Medulla oblongata (tissue), 1 donor: ENCODE measurements around the gene FANK1.
"Not testable (repeated sequence)": the region's sequence is repeated elsewhere in the genome, so short reads cannot be mapped to it uniquely, and the experiment has no call there.

Experiments used
- DNase-seq: peaks from one replicate; pipeline ENCODE4 v3.0.0-alpha.2; 2015; ENCODE audit errors: extremely low spot score

FANK1 gene

GRCh38 chr10:126021833-126022500 lies 125.6 kb downstream of the FANK1 start:
- no peak for DNase-seq

GRCh38 chr10:126022841-126023240 lies 126.5 kb downstream of the FANK1 start:
- DNase-seq: no peak

GRCh38 chr10:126027692-126028091 lies 131.3 kb downstream of the FANK1 start:
- DNase-seq: no peak

GRCh38 chr10:126029999-126030398 lies 133.6 kb downstream of the FANK1 start:
- DNase-seq: no peak

GRCh38 chr10:126034586-126034985 lies 138.2 kb downstream of the FANK1 start:
- no peak for DNase-seq

- DNase-seq: peak; percentile 21
These were observed 140.2 kb downstream of the FANK1 start for GRCh38 chr10:126036515-126036914.

GRCh38 chr10:126037946-126038345 lies 141.6 kb downstream of the FANK1 start:
- no peak for DNase-seq

GRCh38 chr10:126041117-126041516 lies 144.8 kb downstream of the FANK1 start:
- no peak for DNase-seq

- DNase-seq: peak; percentile 93
These were observed 145.5 kb downstream of the FANK1 start for GRCh38 chr10:126041804-126042231.

- DNase-seq: no peak
These were observed 146.0 kb downstream of the FANK1 start for GRCh38 chr10:126042354-126042753.

- no peak for DNase-seq
These were observed 146.5 kb downstream of the FANK1 start for GRCh38 chr10:126042906-126043305.

- DNase-seq: no peak
These were observed 147.0 kb downstream of the FANK1 start for GRCh38 chr10:126043389-126043788.

GRCh38 chr10:126045861-126046260 lies 149.5 kb downstream of the FANK1 start:
- DNase-seq: no peak

- DNase-seq: no peak
These were observed 150.5 kb downstream of the FANK1 start for GRCh38 chr10:126046831-126047230.

- DNase-seq: not testable (repeated sequence)
These were observed 151.4 kb downstream of the FANK1 start for GRCh38 chr10:126047749-126048148.

GRCh38 chr10:126049759-126050700 lies 153.7 kb downstream of the FANK1 start:
- DNase-seq: peak; percentile 30

- DNase-seq: no peak
These were observed 155.8 kb downstream of the FANK1 start for GRCh38 chr10:126052171-126052570.

GRCh38 chr10:126054191-126054590 lies 157.8 kb downstream of the FANK1 start:
- DNase-seq: no peak

- no peak for DNase-seq
These were observed 161.1 kb downstream of the FANK1 start for GRCh38 chr10:126057494-126057893.

- no peak for DNase-seq
These were observed 161.7 kb downstream of the FANK1 start for GRCh38 chr10:126058104-126058503.

- DNase-seq: no peak
These were observed 162.1 kb downstream of the FANK1 start for GRCh38 chr10:126058507-126058906.
